Activated naive CD8-positive, alpha-beta T cell (primary cell): Measurements from ENCODE around the gene FASTK.

Experiments
- H3K27ac Mint-ChIP-seq: one replicate; pipeline ENCODE4 v1.8.0; 2021; ENCODE audit warnings: mixed read lengths
- H3K27me3 Mint-ChIP-seq: one replicate; pipeline ENCODE4 v1.8.0; 2021; ENCODE audit warnings: mixed read lengths
- H3K36me3 Mint-ChIP-seq: one replicate; pipeline ENCODE4 v1.8.0; 2021; ENCODE audit warnings: mixed read lengths
- H3K4me1 Mint-ChIP-seq: one replicate; pipeline ENCODE4 v1.8.0; 2021; ENCODE audit warnings: low read depth, mixed read lengths
- H3K4me3 Mint-ChIP-seq: one replicate; pipeline ENCODE4 v1.8.0; 2021; ENCODE audit warnings: mild to moderate bottlenecking, mixed read lengths
- H3K9me3 Mint-ChIP-seq: one replicate; pipeline ENCODE4 v1.8.0; 2021; ENCODE audit warnings: low read depth, mixed read lengths

The FASTK gene

GRCh38 chr7:151122276-151122675 is 41.7 kb upstream of the FASTK start:
- H3K27me3 Mint-ChIP-seq, result no peaks in the 10 kb centered on the region
- H3K4me1 Mint-ChIP-seq, result peaks cover 8% of the 10 kb centered on the region

DNA sequence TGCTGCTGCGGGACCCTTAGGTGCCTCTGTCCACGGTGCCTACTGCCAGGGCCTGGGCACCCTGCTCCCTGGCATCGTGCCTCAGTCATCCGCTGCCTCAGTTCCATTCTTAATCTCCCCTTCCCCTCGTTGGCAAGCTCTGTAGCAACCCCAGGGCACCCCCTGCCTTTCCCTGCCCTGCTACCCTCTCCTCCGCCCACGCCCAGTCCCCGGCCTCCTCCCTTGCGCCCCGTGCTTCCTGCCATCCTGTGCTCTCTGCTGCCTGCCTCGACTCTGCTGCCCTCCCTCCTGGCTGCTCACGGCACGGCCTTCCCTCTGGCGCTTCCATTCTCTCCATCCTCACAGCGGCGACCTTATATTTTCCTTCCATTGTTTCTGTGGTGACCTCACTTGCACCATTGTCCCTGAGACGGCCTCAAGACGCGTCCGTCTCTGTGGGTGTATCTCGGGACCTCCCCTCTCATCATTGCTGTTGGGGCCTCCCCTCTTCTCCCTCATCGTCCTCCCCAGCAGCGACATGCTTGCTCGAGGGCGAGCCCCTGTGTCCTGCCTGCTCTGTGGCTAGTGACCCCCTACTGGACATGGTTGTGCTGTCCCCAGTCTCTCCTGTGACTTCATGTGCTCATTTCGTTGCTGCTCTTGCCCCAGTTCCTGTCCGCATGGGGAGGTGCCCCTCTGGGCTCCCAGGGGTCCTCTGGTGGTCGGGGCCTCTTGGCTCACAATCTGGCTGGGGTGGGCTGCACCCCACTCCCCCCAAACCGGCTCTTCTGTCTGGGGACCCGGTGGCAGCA is 41.0 kb upstream of the FASTK start:
- Mint-ChIP-seq H3K4me3 (no peak overlapping the region), H3K36me3 (peaks cover 4% of the 10 kb centered on the region), H3K27me3 (no peaks in the 10 kb centered on the region), H3K27ac (no peak overlapping the region), H3K9me3 (no peaks in the 10 kb centered on the region), H3K4me1 (peaks cover 8% of the 10 kb centered on the region)

More at GRCh38 chr7:151122276-151122675, 41.7 kb upstream of the FASTK start:
- no peak overlapping the region for H3K4me3 Mint-ChIP-seq
- peaks cover 4% of the 10 kb centered on the region for H3K36me3 Mint-ChIP-seq
- H3K27ac Mint-ChIP-seq, result no peak overlapping the region
- no peaks in the 10 kb centered on the region for H3K9me3 Mint-ChIP-seq

GRCh38 chr7:151120896-151121295 is 40.3 kb upstream of the FASTK start:
- Mint-ChIP-seq H3K27ac (no peak overlapping the region), H3K9me3 (no peaks in the 10 kb centered on the region), H3K4me3 (no peak overlapping the region), H3K27me3 (no peaks in the 10 kb centered on the region), H3K36me3 (peaks cover 4% of the 10 kb centered on the region), H3K4me1 (peaks cover 9% of the 10 kb centered on the region)

DNA sequence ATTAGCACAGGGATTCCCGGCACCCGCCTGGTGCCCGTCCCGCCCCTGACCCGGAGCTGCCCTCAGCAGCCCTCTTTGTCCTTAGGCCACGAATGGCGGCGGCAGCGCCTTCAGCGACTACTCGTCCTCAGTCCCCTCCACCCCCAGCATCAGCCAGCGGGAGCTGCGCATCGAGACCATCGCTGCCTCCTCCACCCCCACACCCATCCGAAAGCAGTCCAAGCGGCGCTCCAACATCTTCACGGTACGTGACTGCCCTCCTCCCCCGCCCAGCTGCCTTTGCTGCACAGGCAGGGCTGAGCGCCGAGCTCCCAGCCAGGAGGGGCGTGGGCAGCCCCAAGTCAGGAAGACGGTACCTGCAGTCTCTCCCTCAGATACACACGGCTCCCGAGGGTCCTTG is 39.3 kb upstream of the FASTK start:
- Mint-ChIP-seq H3K9me3 (no peaks in the 10 kb centered on the region), H3K27me3 (no peaks in the 10 kb centered on the region), H3K4me1 (peaks cover 10% of the 10 kb centered on the region), H3K27ac (no peak overlapping the region), H3K36me3 (peaks cover 4% of the 10 kb centered on the region), H3K4me3 (no peak overlapping the region)

GRCh38 chr7:151119055-151119415 is 38.4 kb upstream of the FASTK start:
- Mint-ChIP-seq H3K4me3 (no peak overlapping the region), H3K4me1 (peaks cover 10% of the 10 kb centered on the region)

DNA sequence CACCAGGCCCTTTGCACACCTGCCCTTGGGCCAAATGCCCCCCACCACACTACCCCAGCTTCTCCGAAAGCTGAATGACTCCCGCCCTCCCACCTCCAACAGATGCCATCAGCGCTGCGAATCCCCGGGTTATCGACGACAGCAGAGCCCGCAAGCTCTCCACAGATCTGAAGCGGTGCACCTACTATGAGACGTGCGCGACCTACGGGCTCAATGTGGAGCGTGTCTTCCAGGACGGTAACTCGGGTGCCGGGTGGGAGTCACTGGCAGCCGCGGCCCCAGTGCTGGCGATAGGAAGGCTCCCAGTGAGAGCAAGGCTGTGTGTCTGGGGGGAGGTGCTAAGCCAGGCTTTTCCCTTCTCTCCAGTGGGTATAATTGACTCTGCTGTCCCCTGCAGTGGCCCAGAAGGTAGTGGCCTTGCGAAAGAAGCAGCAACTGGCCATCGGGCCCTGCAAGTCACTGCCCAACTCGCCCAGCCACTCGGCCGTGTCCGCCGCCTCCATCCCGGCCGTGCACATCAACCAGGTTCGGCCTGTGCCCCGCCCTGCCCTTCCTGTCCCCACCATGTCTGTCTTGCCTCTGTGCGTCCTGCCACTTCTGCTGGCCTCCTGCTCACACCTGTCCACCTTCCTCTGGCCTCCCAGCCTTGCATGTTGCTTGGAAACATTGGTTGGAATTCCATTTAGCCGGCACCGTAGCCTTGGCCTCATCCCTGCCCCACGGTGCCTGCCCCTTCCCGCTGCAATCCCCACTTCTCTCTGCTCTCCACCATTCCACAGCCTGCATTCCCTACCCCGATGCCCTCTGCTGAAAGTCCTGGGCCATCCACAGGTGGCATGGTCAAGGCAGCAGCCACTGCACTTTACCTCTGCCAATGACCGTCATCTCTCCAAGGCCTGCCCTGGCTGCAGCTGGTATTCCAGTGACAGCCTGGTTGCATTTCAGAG is 37.8 kb upstream of the FASTK start:
- Mint-ChIP-seq H3K4me3 (peak overlapping the region; percentile 30), H3K36me3 (peaks cover 4% of the 10 kb centered on the region), H3K4me1 (peaks cover 6% of the 10 kb centered on the region), H3K27me3 (peaks cover 2% of the 10 kb centered on the region), H3K9me3 (no peaks in the 10 kb centered on the region), H3K27ac (no peak overlapping the region)

More at GRCh38 chr7:151119055-151119415, 38.4 kb upstream of the FASTK start:
- no peak overlapping the region for H3K27ac Mint-ChIP-seq
- H3K36me3 Mint-ChIP-seq, result peaks cover 4% of the 10 kb centered on the region
- H3K27me3 Mint-ChIP-seq, result no peaks in the 10 kb centered on the region
- H3K9me3 Mint-ChIP-seq, result no peaks in the 10 kb centered on the region

DNA sequence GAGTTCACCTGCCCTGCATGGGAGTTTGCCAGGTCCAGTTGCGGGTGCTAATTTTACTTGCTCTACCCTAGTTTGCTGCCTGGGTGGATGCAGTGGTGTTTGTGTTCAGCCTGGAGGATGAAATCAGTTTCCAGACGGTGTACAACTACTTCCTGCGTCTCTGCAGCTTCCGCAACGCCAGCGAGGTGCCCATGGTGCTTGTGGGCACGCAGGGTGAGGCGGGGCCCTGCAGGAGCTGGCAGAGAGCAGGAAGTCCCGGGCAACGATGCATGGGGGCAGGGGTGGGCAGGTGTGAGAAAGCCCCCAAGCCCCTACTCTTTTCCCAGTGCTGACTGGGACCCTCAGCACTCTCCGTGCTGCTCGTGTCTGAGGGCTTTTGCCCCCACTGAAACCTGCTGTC is 37.0 kb upstream of the FASTK start:
- peaks cover 4% of the 10 kb centered on the region for H3K36me3 Mint-ChIP-seq
- H3K4me3 Mint-ChIP-seq, result peak overlapping the region; percentile 67
- peaks cover 2% of the 10 kb centered on the region for H3K27me3 Mint-ChIP-seq
- peaks cover 6% of the 10 kb centered on the region for H3K4me1 Mint-ChIP-seq
- peak overlapping the region; percentile 54 for H3K27ac Mint-ChIP-seq
- H3K9me3 Mint-ChIP-seq, result no peaks in the 10 kb centered on the region

GRCh38 chr7:151116603-151117440 is 36.2 kb upstream of the FASTK start:
- Mint-ChIP-seq H3K27ac (peak overlapping the region; percentile 54), H3K9me3 (no peaks in the 10 kb centered on the region), H3K4me1 (peaks cover 6% of the 10 kb centered on the region), H3K27me3 (peaks cover 2% of the 10 kb centered on the region), H3K36me3 (peaks cover 4% of the 10 kb centered on the region), H3K4me3 (peak overlapping the region; percentile 67)

DNA sequence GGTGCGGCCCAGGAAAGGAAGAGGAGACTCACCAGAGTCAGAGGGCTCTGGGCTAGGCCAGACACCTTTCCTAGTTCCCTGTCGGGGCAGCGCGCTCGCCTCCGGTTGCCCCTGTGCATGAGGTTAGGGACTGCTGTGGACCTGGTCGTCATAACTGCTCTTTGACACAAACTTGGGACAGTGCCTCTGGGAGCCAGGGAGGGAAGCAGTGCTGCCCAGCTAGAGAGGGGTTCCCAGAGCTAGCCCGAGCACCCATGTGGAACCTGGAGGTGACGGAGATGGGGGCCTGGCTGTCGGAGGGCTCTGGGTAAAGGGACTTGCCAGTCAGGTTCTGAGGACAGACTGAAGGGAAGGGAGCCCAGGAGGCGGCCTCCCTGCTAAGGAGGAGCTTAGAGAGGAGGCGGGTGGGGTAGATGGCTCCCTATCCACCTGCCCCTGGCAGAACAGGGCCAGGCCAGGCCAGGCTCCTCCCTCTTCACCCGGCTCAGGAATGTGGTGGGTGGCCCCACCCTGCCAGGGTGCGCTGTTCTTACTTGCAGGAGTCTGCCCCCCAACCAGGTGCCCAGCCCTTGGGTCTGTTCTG is 35.3 kb upstream of the FASTK start:
- H3K9me3 Mint-ChIP-seq, result no peaks in the 10 kb centered on the region
- H3K27me3 Mint-ChIP-seq, result peaks cover 2% of the 10 kb centered on the region
- peaks cover 8% of the 10 kb centered on the region for H3K4me1 Mint-ChIP-seq
- no peak overlapping the region for H3K27ac Mint-ChIP-seq
- H3K4me3 Mint-ChIP-seq, result peak overlapping the region; percentile 69
- H3K36me3 Mint-ChIP-seq, result no peaks in the 10 kb centered on the region

GRCh38 chr7:151115121-151115835 is 34.7 kb upstream of the FASTK start:
- H3K4me3 Mint-ChIP-seq, result peak overlapping the region; percentile 69
- peaks cover 10% of the 10 kb centered on the region for H3K4me1 Mint-ChIP-seq
- no peak overlapping the region for H3K27ac Mint-ChIP-seq
- no peaks in the 10 kb centered on the region for H3K36me3 Mint-ChIP-seq
- H3K9me3 Mint-ChIP-seq, result no peaks in the 10 kb centered on the region
- peaks cover 4% of the 10 kb centered on the region for H3K27me3 Mint-ChIP-seq

GRCh38 chr7:151114151-151115090 is 33.8 kb upstream of the FASTK start:
- H3K27ac Mint-ChIP-seq, result no peak overlapping the region
- H3K27me3 Mint-ChIP-seq, result peaks cover 4% of the 10 kb centered on the region
- peaks cover 10% of the 10 kb centered on the region for H3K4me1 Mint-ChIP-seq
- H3K9me3 Mint-ChIP-seq, result no peaks in the 10 kb centered on the region
- no peaks in the 10 kb centered on the region for H3K36me3 Mint-ChIP-seq
- H3K4me3 Mint-ChIP-seq, result peak overlapping the region; percentile 53

- no peak overlapping the region for H3K27ac Mint-ChIP-seq
- peaks cover 4% of the 10 kb centered on the region for H3K27me3 Mint-ChIP-seq
- no peaks in the 10 kb centered on the region for H3K9me3 Mint-ChIP-seq
- no peaks in the 10 kb centered on the region for H3K36me3 Mint-ChIP-seq
- H3K4me3 Mint-ChIP-seq, result peak overlapping the region; percentile 53
- peaks cover 6% of the 10 kb centered on the region for H3K4me1 Mint-ChIP-seq
These were observed 32.9 kb upstream of the FASTK start for GRCh38 chr7:151113344-151114150.
